ENCODE data around the gene MAP6. TPM values are rescaled to one million over a fixed set of nuclear protein-coding genes. Genes with fewer than 3 reads are reported as not detected.

MAP6 gene
- total RNA-seq, 1 donor from 2014 or later = 30.5 TPM

DNA sequence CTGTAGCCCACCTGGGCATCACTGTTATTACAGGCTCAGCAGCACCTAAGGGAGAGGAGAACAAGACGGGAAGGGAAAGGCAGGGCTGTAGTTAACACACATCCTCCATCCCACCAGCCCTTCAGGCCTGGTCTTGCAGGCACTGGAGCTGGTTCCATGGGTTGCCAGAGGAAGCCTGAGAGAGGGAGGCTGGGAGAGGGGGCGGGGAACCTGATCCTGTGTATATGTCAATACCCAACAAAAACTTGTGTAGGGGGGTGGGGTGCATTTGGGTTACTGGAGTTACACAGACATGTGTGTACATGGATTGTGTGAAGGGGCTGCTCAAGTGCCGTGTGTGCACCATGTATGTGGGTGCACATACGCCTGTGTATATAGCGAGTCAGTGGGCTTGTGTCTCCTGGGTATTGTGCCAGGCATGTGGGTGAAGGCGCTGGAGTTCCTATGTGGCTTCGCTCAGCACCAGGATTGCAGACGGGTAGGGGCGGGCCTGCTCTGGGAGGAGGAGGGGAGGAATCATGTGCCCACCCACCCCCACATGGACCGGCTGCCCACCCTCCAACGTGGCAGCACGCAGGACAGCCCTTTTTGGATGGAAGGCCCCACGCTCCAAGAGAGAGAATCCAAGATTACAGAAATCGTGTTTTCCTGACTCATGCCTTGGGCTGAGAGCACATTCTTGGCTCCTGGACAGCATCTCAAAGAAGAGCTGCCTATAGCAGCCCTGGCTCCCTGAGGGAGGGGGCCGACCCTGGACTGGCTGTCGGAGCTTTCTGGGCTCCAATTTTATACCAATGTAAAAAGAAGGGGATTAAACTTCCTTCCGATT lies 111.0 kb downstream of the MAP6 start:
- no peaks in the 10 kb centered on the region for H3K36me3 Mint-ChIP-seq
- H3K9me3 Mint-ChIP-seq = no peaks in the 10 kb centered on the region
- no peaks in the 10 kb centered on the region for H3K27me3 Mint-ChIP-seq
- TF ChIP-seq, protein P1, sequence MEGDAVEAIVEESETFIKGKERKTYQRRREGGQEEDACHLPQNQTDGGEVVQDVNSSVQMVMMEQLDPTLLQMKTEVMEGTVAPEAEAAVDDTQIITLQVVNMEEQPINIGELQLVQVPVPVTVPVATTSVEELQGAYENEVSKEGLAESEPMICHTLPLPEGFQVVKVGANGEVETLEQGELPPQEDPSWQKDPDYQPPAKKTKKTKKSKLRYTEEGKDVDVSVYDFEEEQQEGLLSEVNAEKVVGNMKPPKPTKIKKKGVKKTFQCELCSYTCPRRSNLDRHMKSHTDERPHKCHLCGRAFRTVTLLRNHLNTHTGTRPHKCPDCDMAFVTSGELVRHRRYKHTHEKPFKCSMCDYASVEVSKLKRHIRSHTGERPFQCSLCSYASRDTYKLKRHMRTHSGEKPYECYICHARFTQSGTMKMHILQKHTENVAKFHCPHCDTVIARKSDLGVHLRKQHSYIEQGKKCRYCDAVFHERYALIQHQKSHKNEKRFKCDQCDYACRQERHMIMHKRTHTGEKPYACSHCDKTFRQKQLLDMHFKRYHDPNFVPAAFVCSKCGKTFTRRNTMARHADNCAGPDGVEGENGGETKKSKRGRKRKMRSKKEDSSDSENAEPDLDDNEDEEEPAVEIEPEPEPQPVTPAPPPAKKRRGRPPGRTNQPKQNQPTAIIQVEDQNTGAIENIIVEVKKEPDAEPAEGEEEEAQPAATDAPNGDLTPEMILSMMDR (conservative IDR thresholded peaks at IDR 0.05) = no peak
- no peak overlapping the region for H3K4me3 Mint-ChIP-seq
- no peak for DNase-seq (ENCODE audit: extremely low spot score, unreplicated experiment)
- peaks cover 47% of the 10 kb centered on the region for H3K4me1 Mint-ChIP-seq (ENCODE audit: unreplicated experiment)
- peak overlapping the region; percentile 30 for H3K27ac Mint-ChIP-seq

DNA sequence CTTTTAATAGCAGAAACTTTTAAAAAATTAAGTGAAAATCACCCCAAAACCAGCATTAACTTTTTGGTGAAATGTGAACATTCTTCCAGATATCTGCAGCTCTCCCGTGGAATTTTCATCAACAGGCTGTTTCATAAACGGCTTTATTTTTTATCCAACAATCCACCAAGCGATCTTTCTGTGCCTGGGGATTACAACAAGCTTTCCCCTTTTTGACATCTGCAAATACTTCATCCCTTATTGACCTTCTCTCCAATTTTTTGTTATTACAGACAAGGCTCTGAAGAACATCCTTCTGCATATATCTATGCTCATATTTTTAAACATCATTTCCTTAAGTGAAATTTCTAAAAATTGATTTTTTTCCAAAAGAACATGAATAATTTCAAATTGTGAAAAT lies 112.6 kb downstream of the MAP6 start:
- Mint-ChIP-seq H3K27me3 (no peaks in the 10 kb centered on the region), H3K9me3 (no peaks in the 10 kb centered on the region), H3K4me1 (ENCODE audit: unreplicated experiment) (peaks cover 42% of the 10 kb centered on the region), H3K36me3 (no peaks in the 10 kb centered on the region), H3K27ac (no peak overlapping the region), H3K4me3 (no peak overlapping the region)
- TF ChIP-seq, protein P1 (conservative IDR thresholded peaks at IDR 0.05) = no peak
- no peak for DNase-seq (ENCODE audit: extremely low spot score, unreplicated experiment)

DNA sequence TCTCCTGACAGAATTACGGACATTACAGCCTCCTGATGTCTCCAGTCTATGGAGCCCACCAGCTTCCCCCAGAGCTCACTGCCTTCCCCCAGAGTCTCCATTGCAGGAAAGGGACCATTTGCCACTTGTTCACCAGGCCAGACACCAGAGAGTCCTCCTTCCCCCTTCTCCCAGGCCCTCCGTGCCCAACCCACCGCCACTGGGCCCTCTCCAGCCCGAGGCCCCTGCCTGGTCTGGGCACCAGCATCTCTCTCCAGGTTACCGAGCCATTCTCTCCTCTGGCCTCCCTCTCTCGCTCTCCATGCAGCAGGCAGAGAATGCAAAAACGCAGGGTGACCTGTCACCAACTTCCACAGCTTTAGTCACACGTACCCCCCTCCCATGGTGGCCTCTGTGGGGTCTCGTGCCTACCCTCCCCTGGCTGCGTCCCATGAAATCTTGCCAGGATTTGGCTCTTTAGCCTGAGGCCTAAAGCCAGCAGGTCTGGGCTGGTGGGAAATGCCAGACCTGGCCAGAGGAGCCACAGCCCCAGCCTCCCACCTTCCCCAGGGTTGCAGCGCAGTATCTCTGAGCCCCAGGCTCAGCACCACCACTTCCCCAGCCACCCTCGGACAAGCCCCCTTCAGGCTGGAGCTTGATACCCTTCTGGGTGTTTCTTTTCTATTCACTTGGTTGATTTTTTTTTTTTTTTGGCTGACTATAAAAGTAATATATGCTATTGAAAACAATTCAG lies 113.6 kb downstream of the MAP6 start:
- no peaks in the 10 kb centered on the region for H3K27me3 Mint-ChIP-seq
- no peaks in the 10 kb centered on the region for H3K36me3 Mint-ChIP-seq
- peaks cover 36% of the 10 kb centered on the region for H3K4me1 Mint-ChIP-seq (ENCODE audit: unreplicated experiment)
- H3K9me3 Mint-ChIP-seq = no peaks in the 10 kb centered on the region
- H3K4me3 Mint-ChIP-seq = peak overlapping the region; percentile 27
- peak overlapping the region; percentile 70 for H3K27ac Mint-ChIP-seq
- DNase-seq (ENCODE audit: extremely low spot score, unreplicated experiment) = no peak
- TF ChIP-seq, protein P1 (conservative IDR thresholded peaks at IDR 0.05) = no peak

DNA sequence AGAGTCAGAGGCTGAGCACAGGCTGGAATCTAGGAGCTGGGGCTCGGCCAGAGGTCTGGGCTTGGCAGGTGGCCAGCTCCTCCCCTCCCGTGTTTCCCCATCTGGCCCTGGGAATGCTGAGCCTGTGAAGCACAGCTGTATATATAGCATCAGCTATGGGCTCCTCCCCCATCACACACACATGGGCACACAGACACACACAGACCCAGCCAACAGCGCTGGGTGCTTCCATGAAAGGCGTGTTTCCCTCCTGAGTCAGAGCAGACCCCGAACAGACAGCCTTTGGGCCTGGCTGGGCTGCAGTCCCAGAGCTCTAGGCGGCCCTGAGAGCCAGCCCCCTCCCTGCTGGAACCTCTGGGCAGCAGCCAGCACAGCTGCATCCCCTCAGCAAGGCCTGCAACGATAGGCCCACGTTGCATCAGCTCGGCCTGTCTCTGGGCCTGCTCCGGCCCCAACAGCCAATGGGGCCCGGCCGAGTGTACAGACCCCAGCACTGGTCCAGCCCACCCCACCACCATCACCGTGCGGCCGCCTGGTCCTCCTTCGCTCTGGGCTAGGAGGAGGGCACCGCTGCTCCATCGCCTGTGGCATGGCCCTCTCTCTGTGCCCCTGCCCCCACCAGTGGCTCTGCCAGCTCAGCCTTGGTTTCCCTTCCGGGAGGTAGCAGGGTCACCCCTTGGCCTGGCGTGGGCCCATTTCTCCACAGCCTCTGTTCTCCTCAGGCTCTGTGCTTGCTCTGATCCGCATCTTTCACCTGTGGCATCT lies 114.4 kb downstream of the MAP6 start:
- H3K27me3 Mint-ChIP-seq = no peaks in the 10 kb centered on the region
- H3K36me3 Mint-ChIP-seq = no peaks in the 10 kb centered on the region
- H3K27ac Mint-ChIP-seq = peak overlapping the region; percentile 81
- H3K4me3 Mint-ChIP-seq = peak overlapping the region; percentile 27
- H3K9me3 Mint-ChIP-seq = no peaks in the 10 kb centered on the region
- no peak for DNase-seq (ENCODE audit: extremely low spot score, unreplicated experiment)
- TF ChIP-seq, protein P1 (conservative IDR thresholded peaks at IDR 0.05) = no peak
- peaks cover 32% of the 10 kb centered on the region for H3K4me1 Mint-ChIP-seq (ENCODE audit: unreplicated experiment)

DNA sequence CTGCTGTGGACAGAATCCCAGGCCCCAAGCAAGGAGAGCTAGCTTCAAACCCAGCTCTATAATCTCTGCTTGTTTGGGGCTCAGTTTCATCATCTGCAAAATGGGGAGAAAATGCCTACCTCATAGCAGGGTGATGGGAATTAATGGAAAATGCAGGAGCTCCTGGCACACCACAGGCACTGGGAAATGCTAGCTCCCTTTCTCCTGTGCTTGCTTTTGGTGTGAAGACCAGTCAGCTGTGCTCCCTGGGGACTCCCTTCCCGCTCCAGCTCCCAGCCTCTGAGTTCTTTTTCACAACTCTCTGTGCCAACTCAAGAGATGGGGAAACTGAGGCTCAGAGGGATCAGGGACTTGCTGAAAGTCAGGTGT lies 115.0 kb downstream of the MAP6 start:
- peaks cover 28% of the 10 kb centered on the region for H3K4me1 Mint-ChIP-seq (ENCODE audit: unreplicated experiment)
- no peaks in the 10 kb centered on the region for H3K27me3 Mint-ChIP-seq
- H3K36me3 Mint-ChIP-seq = no peaks in the 10 kb centered on the region
- peak overlapping the region; percentile 81 for H3K27ac Mint-ChIP-seq
- no peak for DNase-seq (ENCODE audit: extremely low spot score, unreplicated experiment)
- no peak overlapping the region for H3K4me3 Mint-ChIP-seq
- H3K9me3 Mint-ChIP-seq = no peaks in the 10 kb centered on the region
- TF ChIP-seq, protein P1 (conservative IDR thresholded peaks at IDR 0.05) = no peak

Data from type B pancreatic cell (in vitro differentiated cells).